ENCODE results near the gene FBXL20.

The FBXL20 gene

DNA sequence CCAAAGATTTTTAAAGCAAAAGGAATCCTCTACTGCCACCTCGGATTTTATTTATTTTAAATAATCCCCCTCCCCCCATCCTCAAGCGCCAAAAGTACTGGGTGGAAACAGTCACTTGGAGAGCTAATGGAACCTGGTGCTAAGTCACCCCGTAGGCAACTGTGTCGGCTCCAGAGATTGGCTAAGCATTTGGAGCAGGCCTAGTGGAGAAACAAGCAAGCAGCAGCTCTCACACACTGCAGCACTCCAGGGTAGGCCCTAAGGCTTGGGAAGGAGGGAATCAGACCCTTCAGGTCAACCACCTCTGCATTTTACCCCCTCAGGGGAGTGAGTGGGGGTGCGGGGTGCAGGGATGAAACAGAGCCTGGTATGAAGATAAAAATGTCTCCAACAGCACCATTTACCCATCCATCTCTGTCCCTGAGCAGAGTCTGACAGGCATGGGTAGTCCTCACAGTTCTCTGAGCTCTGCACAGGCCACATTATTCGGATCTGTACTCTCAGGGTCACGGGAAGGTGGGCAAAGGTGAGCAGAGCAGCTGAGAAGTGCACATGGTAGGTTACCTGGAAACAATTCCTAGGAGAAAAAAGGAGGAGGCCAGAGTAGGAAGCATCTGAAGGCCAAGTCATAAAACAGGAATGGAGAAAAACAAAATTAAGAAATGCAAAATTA is 148.5 kb downstream of the FBXL20 start:
- TF ChIP-seq ZNF529 (tag by site-specific recombination; IDR thresholded peaks at IDR 0.05; ENCODE audit: insufficient replicate concordance) (no peak), ZNF174 (tag by site-specific recombination; IDR thresholded peaks at IDR 0.05) (no peak), HOXA7 (CRISPR knock-in tag; IDR thresholded peaks at IDR 0.05; ENCODE audit: borderline replicate concordance) (no peak), ZBTB17 (tag by site-specific recombination; IDR thresholded peaks at IDR 0.05) (peak; percentile 66)
- TF ChIP-seq, protein P1, sequence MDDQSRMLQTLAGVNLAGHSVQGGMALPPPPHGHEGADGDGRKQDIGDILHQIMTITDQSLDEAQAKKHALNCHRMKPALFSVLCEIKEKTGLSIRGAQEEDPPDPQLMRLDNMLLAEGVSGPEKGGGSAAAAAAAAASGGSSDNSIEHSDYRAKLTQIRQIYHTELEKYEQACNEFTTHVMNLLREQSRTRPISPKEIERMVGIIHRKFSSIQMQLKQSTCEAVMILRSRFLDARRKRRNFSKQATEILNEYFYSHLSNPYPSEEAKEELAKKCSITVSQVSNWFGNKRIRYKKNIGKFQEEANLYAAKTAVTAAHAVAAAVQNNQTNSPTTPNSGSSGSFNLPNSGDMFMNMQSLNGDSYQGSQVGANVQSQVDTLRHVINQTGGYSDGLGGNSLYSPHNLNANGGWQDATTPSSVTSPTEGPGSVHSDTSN (CRISPR knock-in tag; IDR thresholded peaks at IDR 0.05) = no peak
- ChIA-PET POLR2A (no interaction called here), CTCF (interaction anchor here (0.7 to 5.8 kb wide), 13 partner anchors 8 to 748 kb away, joined by 3 to 29 read pairs (median 6); no protein-coding TSS in a partner anchor)

DNA sequence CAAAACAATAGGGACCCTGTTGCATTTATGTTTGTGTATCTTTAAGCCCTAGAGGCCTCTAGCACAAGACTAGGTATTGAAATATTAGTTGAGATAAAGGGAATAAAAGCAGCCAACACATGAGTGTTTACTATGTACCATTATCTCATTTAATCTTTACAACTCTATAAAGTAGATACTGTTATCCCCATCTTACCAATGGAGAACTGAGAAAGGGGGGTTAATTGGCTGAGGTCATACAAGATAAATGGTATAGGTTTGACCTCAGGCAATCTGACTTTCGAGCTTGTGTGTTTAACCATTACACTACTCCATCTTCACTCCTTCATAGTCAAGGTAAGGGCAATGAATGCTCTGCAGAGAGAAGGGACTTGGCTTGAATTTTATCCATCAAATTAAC is 149.4 kb downstream of the FBXL20 start:
- Histone ChIP-seq H3K4me1 (ENCODE audit: control insufficient read depth, insufficient read depth, low read length) (peaks cover 19% of the 10 kb centered on the region), H3K36me3 (ENCODE audit: control insufficient read depth in 2 of 2, insufficient read depth in 1 of 2, low read length in 2 of 2) (peaks cover 4 to 19% of the 10 kb centered on the region in 2 experiments; a peak in 2 of 3 replicates), H3K27ac (ENCODE audit: extremely low read depth, low read depth, low read length) (peak overlapping the region; percentile 10), H3K9me3 (ENCODE audit: control insufficient read depth, insufficient read depth, low read depth, low read length) (no peaks in the 10 kb centered on the region), H3K4me3 (ENCODE audit: low read depth, low read length) (no peak overlapping the region)
- CTCF ChIA-PET = interaction anchor here (0.7 to 2.3 kb wide), 11 partner anchors 8 to 747 kb away, joined by 3 to 16 read pairs (median 6); no protein-coding TSS in a partner anchor
- POLR2A ChIA-PET = no interaction called here
- TF ChIP-seq EGR2 (tag by site-specific recombination; IDR thresholded peaks at IDR 0.05; ENCODE audit: low read depth) (no peak), ZEB2 (tag by site-specific recombination; IDR thresholded peaks at IDR 0.05) (no peak), ZNF350 (tag by site-specific recombination; IDR thresholded peaks at IDR 0.05) (no peak), ZNF16 (tag by site-specific recombination; IDR thresholded peaks at IDR 0.05; ENCODE audit: low read depth) (no peak), ZNF843 (tag by site-specific recombination; IDR thresholded peaks at IDR 0.05) (peak; percentile 80), ZBTB17 (tag by site-specific recombination; IDR thresholded peaks at IDR 0.05) (no peak), ZNF214 (tag by site-specific recombination; IDR thresholded peaks at IDR 0.05; ENCODE audit: borderline replicate concordance) (no peak), ZNF112 (tag by site-specific recombination; IDR thresholded peaks at IDR 0.05) (no peak), ZNF2 (tag by site-specific recombination; IDR thresholded peaks at IDR 0.05) (no peak), ZNF311 (tag by site-specific recombination; IDR thresholded peaks at IDR 0.05; ENCODE audit: borderline replicate concordance) (no peak), ZNF391 (tag by site-specific recombination; IDR thresholded peaks at IDR 0.05; ENCODE audit: borderline replicate concordance, low read depth) (no peak), HOXC10 (CRISPR knock-in tag; IDR thresholded peaks at IDR 0.05) (no peak), ZNF629 (tag by site-specific recombination; IDR thresholded peaks at IDR 0.05) (peak; percentile 33; the same call in 1 of the 2 replicates), ZNF239 (tag by site-specific recombination; IDR thresholded peaks at IDR 0.05) (no peak), ZNF138 (tag by site-specific recombination; IDR thresholded peaks at IDR 0.05; ENCODE audit: borderline replicate concordance) (no peak), ZBTB21 (tag by site-specific recombination; IDR thresholded peaks at IDR 0.05) (no peak), ZNF366 (tag by site-specific recombination; conservative IDR thresholded peaks at IDR 0.05) (0 out of 2 replicates have a peak, but pooled peaks have one; percentile 16), KLF10 (tag by site-specific recombination; IDR thresholded peaks at IDR 0.05) (no peak), ZNF555 (tag by site-specific recombination; conservative IDR thresholded peaks at IDR 0.05) (no peak), ZNF48 (tag by site-specific recombination; IDR thresholded peaks at IDR 0.05) (no peak), IKZF3 (tag by site-specific recombination; IDR thresholded peaks at IDR 0.05) (peak; percentile 41; the same call in 1 of the 2 replicates), KLF16 (tag by site-specific recombination; IDR thresholded peaks at IDR 0.05) (peak; percentile 30; the same call in 1 of the 2 replicates), ZXDB (tag by site-specific recombination; IDR thresholded peaks at IDR 0.05) (no peak)
- TF ChIP-seq, protein P2, sequence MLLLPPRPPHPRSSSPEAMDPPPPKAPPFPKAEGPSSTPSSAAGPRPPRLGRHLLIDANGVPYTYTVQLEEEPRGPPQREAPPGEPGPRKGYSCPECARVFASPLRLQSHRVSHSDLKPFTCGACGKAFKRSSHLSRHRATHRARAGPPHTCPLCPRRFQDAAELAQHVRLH (tag by site-specific recombination; IDR thresholded peaks at IDR 0.05) = 0 out of 2 replicates have a peak, but pooled peaks have one; percentile 33
- TF ChIP-seq, protein P3, sequence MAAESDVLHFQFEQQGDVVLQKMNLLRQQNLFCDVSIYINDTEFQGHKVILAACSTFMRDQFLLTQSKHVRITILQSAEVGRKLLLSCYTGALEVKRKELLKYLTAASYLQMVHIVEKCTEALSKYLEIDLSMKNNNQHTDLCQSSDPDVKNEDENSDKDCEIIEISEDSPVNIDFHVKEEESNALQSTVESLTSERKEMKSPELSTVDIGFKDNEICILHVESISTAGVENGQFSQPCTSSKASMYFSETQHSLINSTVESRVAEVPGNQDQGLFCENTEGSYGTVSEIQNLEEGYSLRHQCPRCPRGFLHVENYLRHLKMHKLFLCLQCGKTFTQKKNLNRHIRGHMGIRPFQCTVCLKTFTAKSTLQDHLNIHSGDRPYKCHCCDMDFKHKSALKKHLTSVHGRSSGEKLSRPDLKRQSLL (tag by site-specific recombination; IDR thresholded peaks at IDR 0.05) = no peak
- TF ChIP-seq, protein P4, sequence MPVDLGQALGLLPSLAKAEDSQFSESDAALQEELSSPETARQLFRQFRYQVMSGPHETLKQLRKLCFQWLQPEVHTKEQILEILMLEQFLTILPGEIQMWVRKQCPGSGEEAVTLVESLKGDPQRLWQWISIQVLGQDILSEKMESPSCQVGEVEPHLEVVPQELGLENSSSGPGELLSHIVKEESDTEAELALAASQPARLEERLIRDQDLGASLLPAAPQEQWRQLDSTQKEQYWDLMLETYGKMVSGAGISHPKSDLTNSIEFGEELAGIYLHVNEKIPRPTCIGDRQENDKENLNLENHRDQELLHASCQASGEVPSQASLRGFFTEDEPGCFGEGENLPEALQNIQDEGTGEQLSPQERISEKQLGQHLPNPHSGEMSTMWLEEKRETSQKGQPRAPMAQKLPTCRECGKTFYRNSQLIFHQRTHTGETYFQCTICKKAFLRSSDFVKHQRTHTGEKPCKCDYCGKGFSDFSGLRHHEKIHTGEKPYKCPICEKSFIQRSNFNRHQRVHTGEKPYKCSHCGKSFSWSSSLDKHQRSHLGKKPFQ (tag by site-specific recombination; IDR thresholded peaks at IDR 0.05) = no peak
- TF ChIP-seq, protein P5, sequence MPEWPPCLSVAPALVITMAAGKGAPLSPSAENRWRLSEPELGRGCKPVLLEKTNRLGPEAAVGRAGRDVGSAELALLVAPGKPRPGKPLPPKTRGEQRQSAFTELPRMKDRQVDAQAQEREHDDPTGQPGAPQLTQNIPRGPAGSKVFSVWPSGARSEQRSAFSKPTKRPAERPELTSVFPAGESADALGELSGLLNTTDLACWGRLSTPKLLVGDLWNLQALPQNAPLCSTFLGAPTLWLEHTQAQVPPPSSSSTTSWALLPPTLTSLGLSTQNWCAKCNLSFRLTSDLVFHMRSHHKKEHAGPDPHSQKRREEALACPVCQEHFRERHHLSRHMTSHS (tag by site-specific recombination; IDR thresholded peaks at IDR 0.05) = no peak

More for the DNA sequence above, 148.5 kb downstream of the FBXL20 start:
- Histone ChIP-seq H3K4me1 (ENCODE audit: control insufficient read depth, insufficient read depth, low read length) (peaks cover 21% of the 10 kb centered on the region), H3K27ac (ENCODE audit: extremely low read depth, low read depth, low read length) (no peak overlapping the region; the same call in 1 of the 2 replicates), H3K36me3 (ENCODE audit: control insufficient read depth in 2 of 2, insufficient read depth in 1 of 2, low read length in 2 of 2) (peaks cover 4 to 26% of the 10 kb centered on the region in 2 experiments; a peak in 2 of 3 replicates), H3K9me3 (ENCODE audit: control insufficient read depth, insufficient read depth, low read depth, low read length) (no peaks in the 10 kb centered on the region), H3K4me3 (ENCODE audit: low read depth, low read length) (no peak overlapping the region)

Data from HEK293 (cell line).